Measurements from ENCODE around the gene EXOSC1. TPM values are rescaled to one million over a fixed set of nuclear protein-coding genes. Genes with fewer than 3 reads are reported as not detected.
A peak's percentile ranks its signal among the peaks of the same experiment; 100 is the strongest.
"Not testable (repeated sequence)": the region's sequence is repeated elsewhere in the genome, so short reads cannot be mapped to it uniquely, and the experiment has no call there.

The EXOSC1 gene
- total RNA-seq, 2 experiments from 2014 or later, result 28.8 to 29.7 TPM

DNA sequence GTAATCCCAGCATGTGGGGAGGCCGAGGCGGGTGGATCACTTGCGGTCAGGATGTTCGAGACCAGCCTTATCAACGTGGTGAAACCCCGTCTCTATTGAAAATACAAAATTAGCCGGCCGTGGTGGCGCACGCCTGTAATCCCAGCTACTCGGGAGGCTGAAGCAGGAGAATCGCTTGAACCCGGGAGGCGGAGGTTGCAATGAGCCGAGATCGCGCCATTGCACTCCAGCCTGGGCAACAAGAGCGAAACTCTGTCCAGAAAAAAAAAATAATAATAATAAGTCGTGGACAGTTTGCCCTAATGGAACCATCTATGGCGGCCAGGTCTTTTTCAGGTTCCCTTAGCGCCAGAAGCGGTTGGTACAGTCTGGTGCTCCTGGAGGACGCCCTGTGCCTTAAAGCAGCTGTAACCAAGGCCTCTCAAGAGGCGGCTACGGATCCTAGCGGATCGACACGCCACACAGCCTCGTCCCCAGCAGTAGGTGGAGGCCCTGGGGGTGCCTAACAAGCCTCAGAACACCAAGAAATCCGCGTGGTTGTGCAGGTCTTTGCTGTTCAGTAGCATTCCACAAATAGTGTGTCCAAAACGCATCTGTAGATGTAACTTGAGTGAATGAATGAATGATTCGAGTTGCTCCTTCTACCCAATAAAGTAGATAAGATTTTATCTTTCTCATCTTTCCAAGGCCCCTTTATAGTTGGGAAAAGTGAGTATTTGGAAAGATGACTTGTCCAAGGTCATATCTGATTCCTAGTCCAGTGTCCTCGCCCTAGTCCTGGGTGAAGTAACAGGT is 18.8 kb downstream of the EXOSC1 start:
- Mint-ChIP-seq H3K36me3 (ENCODE audit: low read depth) (peaks cover 48% of the 10 kb centered on the region), H3K4me1 (ENCODE audit: low read depth) (peaks cover 46% of the 10 kb centered on the region), H3K9me3 (no peaks in the 10 kb centered on the region), H3K4me3 (peak overlapping the region; percentile 95), H3K27me3 (no peaks in the 10 kb centered on the region), H3K27ac (peak overlapping the region; percentile 89)
- peaks cover 43% of the 10 kb centered on the region for H3K4me1 ChIP-seq (ENCODE audit: insufficient read depth, low read length)
- H3K4me3 ChIP-seq (ENCODE audit: low read length), result peak overlapping the region; percentile 78
- no peaks in the 10 kb centered on the region for H3K27me3 ChIP-seq (ENCODE audit: control insufficient read depth in 1 of 2, insufficient read depth in 2 of 2, low read length in 2 of 2)
- peak overlapping the region; percentile 73 to 75 for H3K27ac ChIP-seq (ENCODE audit: low read depth in 1 of 2, low read length in 2 of 2)
- intact Hi-C loops (cut with DNase I, micrococcal nuclease), result loop anchor here (1.0 to 10.0 kb wide), 7 partner anchors 19 to 708 kb away; partner anchors contain the start of genes EXOSC1 (in 2 of the 2), ZDHHC16 (in 2 of the 2), R3HCC1L (in 1 of the 2) and RRP12 (in 1 of the 2)
- ChIA-PET POLR2A (interaction anchor here (0.8 to 1.0 kb wide), 2 partner anchors 8 to 11 kb away, joined by 3 to 4 read pairs; no protein-coding TSS in a partner anchor), CTCF (interaction anchor here (0.5 to 1.8 kb wide), 3 partner anchors 8 to 20 kb away, joined by 4 to 5 read pairs (median 4); no protein-coding TSS in a partner anchor)
- no peak for ATAC-seq (ENCODE audit: poor library complexity)
- peak in 3 of 14 experiments; percentile 27 to 49 (median 31) for DNase-seq
- peaks cover 24% of the 10 kb centered on the region for H3K36me3 ChIP-seq (ENCODE audit: insufficient read depth, low read length)
- TF ChIP-seq, protein P1, sequence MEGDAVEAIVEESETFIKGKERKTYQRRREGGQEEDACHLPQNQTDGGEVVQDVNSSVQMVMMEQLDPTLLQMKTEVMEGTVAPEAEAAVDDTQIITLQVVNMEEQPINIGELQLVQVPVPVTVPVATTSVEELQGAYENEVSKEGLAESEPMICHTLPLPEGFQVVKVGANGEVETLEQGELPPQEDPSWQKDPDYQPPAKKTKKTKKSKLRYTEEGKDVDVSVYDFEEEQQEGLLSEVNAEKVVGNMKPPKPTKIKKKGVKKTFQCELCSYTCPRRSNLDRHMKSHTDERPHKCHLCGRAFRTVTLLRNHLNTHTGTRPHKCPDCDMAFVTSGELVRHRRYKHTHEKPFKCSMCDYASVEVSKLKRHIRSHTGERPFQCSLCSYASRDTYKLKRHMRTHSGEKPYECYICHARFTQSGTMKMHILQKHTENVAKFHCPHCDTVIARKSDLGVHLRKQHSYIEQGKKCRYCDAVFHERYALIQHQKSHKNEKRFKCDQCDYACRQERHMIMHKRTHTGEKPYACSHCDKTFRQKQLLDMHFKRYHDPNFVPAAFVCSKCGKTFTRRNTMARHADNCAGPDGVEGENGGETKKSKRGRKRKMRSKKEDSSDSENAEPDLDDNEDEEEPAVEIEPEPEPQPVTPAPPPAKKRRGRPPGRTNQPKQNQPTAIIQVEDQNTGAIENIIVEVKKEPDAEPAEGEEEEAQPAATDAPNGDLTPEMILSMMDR (IDR thresholded peaks at IDR 0.05), result no peak
- H3K9me3 ChIP-seq (ENCODE audit: control insufficient read depth in 1 of 2, insufficient read depth in 1 of 2, low read length in 2 of 2), result no peaks in the 10 kb centered on the region

DNA sequence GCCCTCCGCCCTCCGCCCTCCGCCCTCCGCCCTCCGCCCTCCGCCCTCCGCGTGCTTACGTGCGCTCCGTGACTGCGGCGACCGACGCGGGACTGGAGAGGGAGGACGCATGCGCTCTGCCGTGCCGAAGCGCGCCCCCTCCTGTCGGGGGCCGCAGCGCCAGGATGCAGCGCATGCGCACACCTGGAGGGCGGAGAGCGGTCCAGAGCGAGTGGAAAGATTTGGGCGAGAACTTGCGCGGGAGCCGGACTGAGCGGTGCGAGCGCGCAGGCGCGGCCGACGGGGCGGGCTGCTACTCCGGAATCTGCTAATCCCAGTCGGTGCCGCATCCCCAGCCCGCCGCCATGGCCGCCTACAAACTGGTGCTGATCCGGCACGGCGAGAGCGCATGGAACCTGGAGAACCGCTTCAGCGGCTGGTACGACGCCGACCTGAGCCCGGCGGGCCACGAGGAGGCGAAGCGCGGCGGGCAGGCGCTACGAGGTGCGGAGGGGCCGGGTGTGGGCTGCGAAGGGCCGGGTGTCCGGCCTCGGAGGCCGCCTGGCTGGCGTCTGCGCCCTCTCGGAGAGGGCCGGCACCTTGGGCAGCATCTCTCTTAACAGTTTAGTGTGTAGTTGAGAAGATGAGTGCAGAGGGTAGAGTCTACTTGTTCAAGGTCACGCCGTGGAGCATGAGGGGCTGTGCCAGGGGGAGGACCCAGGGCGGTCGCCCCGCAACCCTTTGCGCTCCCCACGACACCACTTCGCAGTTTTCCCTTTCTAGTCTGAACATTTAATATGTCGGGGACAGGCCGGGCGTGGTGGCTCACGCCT is 19.6 kb downstream of the EXOSC1 start, which contains the start of gene PGAM1:
Gene PGAM1, plus strand, starts transcription at position 228 of the 812 bp plus-strand sequence. Its CDS starts 117 bp downstream, at position 345.
- peak; percentile 82 for ATAC-seq (ENCODE audit: poor library complexity)
- H3K4me3 Mint-ChIP-seq, result peak within 1 kb of the TSS; percentile 95
- Histone ChIP-seq H3K9me3 (ENCODE audit: control insufficient read depth in 1 of 2, insufficient read depth in 1 of 2, low read length in 2 of 2) (no peaks in the 10 kb centered on the region), H3K27ac (ENCODE audit: low read depth in 1 of 2, low read length in 2 of 2) (peak within 1 kb of the TSS; percentile 75 to 85), H3K36me3 (ENCODE audit: insufficient read depth, low read length) (peaks cover 16% of the 10 kb centered on the region), H3K4me3 (ENCODE audit: low read length) (peak within 1 kb of the TSS; percentile 78), H3K4me1 (ENCODE audit: insufficient read depth, low read length) (peaks cover 43% of the 10 kb centered on the region), H3K27me3 (ENCODE audit: control insufficient read depth in 1 of 2, insufficient read depth in 2 of 2, low read length in 2 of 2) (no peaks in the 10 kb centered on the region)
- TF ChIP-seq, protein P1 (IDR thresholded peaks at IDR 0.05), result peak; percentile 64
- intact Hi-C loops (cut with DNase I, micrococcal nuclease), result loop anchor here (1.0 to 10.0 kb wide), 7 partner anchors 19 to 709 kb away; partner anchors contain the start of genes EXOSC1 (in 1 of the 2), R3HCC1L (in 1 of the 2), RRP12 (in 1 of the 2) and ZDHHC16 (in 1 of the 2)
- H3K27me3 Mint-ChIP-seq, result no peaks in the 10 kb centered on the region
- H3K36me3 Mint-ChIP-seq (ENCODE audit: low read depth), result peaks cover 40% of the 10 kb centered on the region
- peaks cover 46% of the 10 kb centered on the region for H3K4me1 Mint-ChIP-seq (ENCODE audit: low read depth)
- peak within 1 kb of the TSS; percentile 89 for H3K27ac Mint-ChIP-seq
- no peaks in the 10 kb centered on the region for H3K9me3 Mint-ChIP-seq
- DNase-seq, result peak; percentile 90 to 99 (median 94)
- ChIA-PET CTCF (no interaction called here), POLR2A (no interaction called here)

DNA sequence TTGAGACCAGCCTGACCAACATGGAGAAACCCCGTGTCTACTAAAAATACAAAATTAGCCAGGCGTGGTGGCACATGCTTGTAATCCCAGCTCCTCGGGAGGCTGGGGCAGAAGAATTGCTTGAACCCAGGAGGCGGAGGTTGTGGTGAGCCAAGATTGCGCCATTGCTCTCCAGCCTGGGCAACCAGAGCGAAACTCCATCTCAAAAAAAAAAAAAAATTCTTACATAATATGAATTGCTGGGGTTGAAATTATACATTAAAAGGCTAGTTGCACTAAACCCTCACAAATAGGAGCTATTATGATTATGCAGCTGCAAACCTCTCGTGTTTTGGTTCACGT is 22.1 kb downstream of the EXOSC1 start:
- H3K27me3 ChIP-seq (ENCODE audit: control insufficient read depth in 1 of 2, insufficient read depth in 2 of 2, low read length in 2 of 2); H3K27me3 Mint-ChIP-seq; ATAC-seq (ENCODE audit: poor library complexity); CTCF ChIA-PET; H3K4me3 ChIP-seq (ENCODE audit: low read length); H3K9me3 Mint-ChIP-seq; H3K36me3 ChIP-seq (ENCODE audit: insufficient read depth, low read length); H3K27ac ChIP-seq (ENCODE audit: low read depth in 1 of 2, low read length in 2 of 2); H3K9me3 ChIP-seq (ENCODE audit: control insufficient read depth in 1 of 2, insufficient read depth in 1 of 2, low read length in 2 of 2); DNase-seq; POLR2A ChIA-PET: not testable (repeated sequence)
- H3K36me3 Mint-ChIP-seq (ENCODE audit: low read depth), result peaks cover 25% of the 10 kb centered on the region
- H3K27ac Mint-ChIP-seq, result peak overlapping the region; percentile 89
- intact Hi-C loops (cut with DNase I, micrococcal nuclease), result loop anchor here in 1 of 2 experiments (2.0 to 10.0 kb wide), 3 partner anchors 17 to 711 kb away; partner anchors contain the start of genes MMS19, R3HCC1L and UBTD1
- H3K4me3 Mint-ChIP-seq, result peak overlapping the region; percentile 62
- peaks cover 49% of the 10 kb centered on the region for H3K4me1 ChIP-seq (ENCODE audit: insufficient read depth, low read length)
- H3K4me1 Mint-ChIP-seq (ENCODE audit: low read depth), result peaks cover 50% of the 10 kb centered on the region

All from CD4-positive, alpha-beta T cell (primary cell).